ENCODE measurements around the gene PAQR9. TPM values are rescaled to one million over a fixed set of nuclear protein-coding genes. Genes with fewer than 3 reads are reported as not detected.

PAQR9 gene
- total RNA-seq, 1 donor, result not detected

DNA sequence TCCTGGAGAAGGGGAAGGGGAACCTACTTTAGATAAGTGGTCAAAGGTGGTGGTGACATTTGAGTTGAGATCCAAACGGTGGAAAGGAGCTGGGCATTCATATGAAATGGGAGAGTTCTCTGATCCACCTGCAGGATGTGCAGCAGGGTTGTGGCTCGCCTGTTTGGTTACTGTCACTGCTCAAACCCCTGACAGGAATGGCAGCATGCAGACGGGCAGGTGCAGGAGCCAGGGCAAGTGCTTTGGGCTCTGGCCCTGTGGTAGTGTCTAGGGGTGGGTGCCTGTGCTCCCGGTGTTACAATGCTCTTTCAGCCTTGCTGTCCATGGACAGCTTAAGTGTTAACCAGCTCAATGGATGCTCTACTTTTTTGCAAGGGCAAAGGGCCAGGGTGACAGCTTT, 18.5 kb downstream of the PAQR9 start:
- no peaks in the 10 kb centered on the region for H3K9me3 ChIP-seq (ENCODE audit: low read depth, low read length)
- TF ChIP-seq, protein P1, sequence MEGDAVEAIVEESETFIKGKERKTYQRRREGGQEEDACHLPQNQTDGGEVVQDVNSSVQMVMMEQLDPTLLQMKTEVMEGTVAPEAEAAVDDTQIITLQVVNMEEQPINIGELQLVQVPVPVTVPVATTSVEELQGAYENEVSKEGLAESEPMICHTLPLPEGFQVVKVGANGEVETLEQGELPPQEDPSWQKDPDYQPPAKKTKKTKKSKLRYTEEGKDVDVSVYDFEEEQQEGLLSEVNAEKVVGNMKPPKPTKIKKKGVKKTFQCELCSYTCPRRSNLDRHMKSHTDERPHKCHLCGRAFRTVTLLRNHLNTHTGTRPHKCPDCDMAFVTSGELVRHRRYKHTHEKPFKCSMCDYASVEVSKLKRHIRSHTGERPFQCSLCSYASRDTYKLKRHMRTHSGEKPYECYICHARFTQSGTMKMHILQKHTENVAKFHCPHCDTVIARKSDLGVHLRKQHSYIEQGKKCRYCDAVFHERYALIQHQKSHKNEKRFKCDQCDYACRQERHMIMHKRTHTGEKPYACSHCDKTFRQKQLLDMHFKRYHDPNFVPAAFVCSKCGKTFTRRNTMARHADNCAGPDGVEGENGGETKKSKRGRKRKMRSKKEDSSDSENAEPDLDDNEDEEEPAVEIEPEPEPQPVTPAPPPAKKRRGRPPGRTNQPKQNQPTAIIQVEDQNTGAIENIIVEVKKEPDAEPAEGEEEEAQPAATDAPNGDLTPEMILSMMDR (IDR thresholded peaks at IDR 0.05; ENCODE audit: extremely low read depth, low read depth, low read length), result no peak
- no peak for DNase-seq (ENCODE audit: insufficient read length, low spot score, missing footprints)
- no peak overlapping the region for H2AFZ ChIP-seq (ENCODE audit: low read length)
- no peak overlapping the region for H3K4me3 ChIP-seq (ENCODE audit: insufficient read depth, low read length)
- H3K4me1 ChIP-seq (ENCODE audit: insufficient read depth, low read length), result no peaks in the 10 kb centered on the region
- H3K36me3 ChIP-seq (ENCODE audit: insufficient read depth, low read length), result no peaks in the 10 kb centered on the region
- H3K27ac ChIP-seq (ENCODE audit: low read depth, low read length), result no peak overlapping the region
- no peaks in the 10 kb centered on the region for H4K20me1 ChIP-seq (ENCODE audit: insufficient read depth, low read length)
- no peaks in the 10 kb centered on the region for H3K79me2 ChIP-seq (ENCODE audit: insufficient read depth, low read length)
- H3K27me3 ChIP-seq (ENCODE audit: insufficient read depth, low read length), result no peaks in the 10 kb centered on the region
- H3K4me2 ChIP-seq (ENCODE audit: insufficient read depth, low read length), result no peak overlapping the region

DNA sequence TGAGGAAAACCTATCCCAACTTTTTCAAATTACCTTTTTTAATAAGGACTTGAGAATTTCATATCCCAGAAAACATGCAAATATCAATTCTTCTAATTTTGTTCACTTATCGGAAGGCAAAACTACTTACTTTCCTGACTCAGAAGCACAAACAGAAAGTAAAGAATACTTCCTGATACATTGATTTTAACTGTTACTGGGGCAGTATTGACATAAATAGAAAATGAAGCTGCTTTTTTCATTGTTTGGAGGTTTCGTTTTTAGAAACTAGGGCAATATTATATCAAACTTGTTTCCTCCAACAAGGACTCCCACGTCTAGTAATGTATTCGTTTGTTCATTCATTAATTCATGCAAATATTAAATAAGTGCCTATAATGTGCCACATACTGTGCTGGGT, 19.1 kb downstream of the PAQR9 start:
- no peak overlapping the region for H2AFZ ChIP-seq (ENCODE audit: low read length)
- TF ChIP-seq, protein P1 (IDR thresholded peaks at IDR 0.05; ENCODE audit: extremely low read depth, low read depth, low read length), result no peak
- H3K36me3 ChIP-seq (ENCODE audit: insufficient read depth, low read length), result no peaks in the 10 kb centered on the region

DNA sequence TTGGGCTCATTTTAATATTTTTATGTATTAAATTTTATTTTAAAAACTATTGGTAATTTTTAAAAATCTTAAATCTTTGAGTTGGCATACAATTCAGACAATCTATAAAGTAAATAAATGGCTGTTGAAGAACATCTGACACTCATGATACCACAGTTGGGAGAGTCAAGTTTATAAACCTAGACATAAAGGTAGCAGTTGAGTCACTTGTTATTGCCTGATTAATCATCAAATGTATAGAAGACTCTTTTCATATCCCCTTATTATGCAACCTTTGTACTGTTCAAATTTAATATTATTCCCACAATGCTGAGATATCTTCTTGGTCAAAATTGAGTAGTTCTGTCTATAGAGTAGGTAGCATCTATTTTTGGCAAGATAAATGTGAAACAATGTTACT, 19.6 kb downstream of the PAQR9 start:
- H3K4me3 ChIP-seq (ENCODE audit: insufficient read depth, low read length), result no peak overlapping the region
- DNase-seq (ENCODE audit: insufficient read length, low spot score, missing footprints), result no peak
- H3K4me2 ChIP-seq (ENCODE audit: insufficient read depth, low read length), result no peak overlapping the region
- no peaks in the 10 kb centered on the region for H3K4me1 ChIP-seq (ENCODE audit: insufficient read depth, low read length)
- H3K27ac ChIP-seq (ENCODE audit: low read depth, low read length), result no peak overlapping the region
- H3K79me2 ChIP-seq (ENCODE audit: insufficient read depth, low read length), result no peaks in the 10 kb centered on the region
- H4K20me1 ChIP-seq (ENCODE audit: insufficient read depth, low read length), result no peaks in the 10 kb centered on the region
- H3K36me3 ChIP-seq (ENCODE audit: insufficient read depth, low read length), result no peaks in the 10 kb centered on the region
- no peaks in the 10 kb centered on the region for H3K9me3 ChIP-seq (ENCODE audit: low read depth, low read length)
- no peaks in the 10 kb centered on the region for H3K27me3 ChIP-seq (ENCODE audit: insufficient read depth, low read length)
- TF ChIP-seq, protein P1 (IDR thresholded peaks at IDR 0.05; ENCODE audit: extremely low read depth, low read depth, low read length), result no peak
- H2AFZ ChIP-seq (ENCODE audit: low read length), result no peak overlapping the region

More for the DNA sequence above, 19.1 kb downstream of the PAQR9 start:
- Histone ChIP-seq H3K4me2 (ENCODE audit: insufficient read depth, low read length) (no peak overlapping the region), H3K27me3 (ENCODE audit: insufficient read depth, low read length) (no peaks in the 10 kb centered on the region), H3K4me3 (ENCODE audit: insufficient read depth, low read length) (no peak overlapping the region), H3K4me1 (ENCODE audit: insufficient read depth, low read length) (no peaks in the 10 kb centered on the region), H3K9me3 (ENCODE audit: low read depth, low read length) (no peaks in the 10 kb centered on the region), H4K20me1 (ENCODE audit: insufficient read depth, low read length) (no peaks in the 10 kb centered on the region), H3K79me2 (ENCODE audit: insufficient read depth, low read length) (no peaks in the 10 kb centered on the region), H3K27ac (ENCODE audit: low read depth, low read length) (no peak overlapping the region)
- DNase-seq (ENCODE audit: insufficient read length, low spot score, missing footprints), result no peak

DNA sequence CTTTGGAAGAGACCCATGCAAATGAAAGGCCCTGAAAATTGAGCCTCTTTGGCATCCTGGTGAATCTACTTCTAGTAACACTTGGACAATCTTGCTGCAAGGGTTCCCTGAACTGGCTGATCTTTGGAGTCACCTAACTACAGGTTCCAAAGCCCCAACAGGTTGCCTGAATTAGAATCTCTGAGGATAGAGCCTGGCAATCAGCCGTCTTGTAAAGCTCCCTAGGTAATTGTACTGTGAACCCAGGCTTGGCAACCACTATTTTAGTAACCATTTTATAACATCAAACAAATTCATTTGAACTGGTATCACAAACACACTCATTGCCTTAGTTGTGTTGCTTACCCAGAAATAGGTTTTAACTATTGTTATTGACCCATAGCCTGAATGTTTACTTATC, 20.1 kb downstream of the PAQR9 start:
- H3K4me3 ChIP-seq (ENCODE audit: insufficient read depth, low read length), result no peak overlapping the region
- TF ChIP-seq, protein P1 (IDR thresholded peaks at IDR 0.05; ENCODE audit: extremely low read depth, low read depth, low read length), result no peak
- no peaks in the 10 kb centered on the region for H3K79me2 ChIP-seq (ENCODE audit: insufficient read depth, low read length)
- H4K20me1 ChIP-seq (ENCODE audit: insufficient read depth, low read length), result no peaks in the 10 kb centered on the region
- H3K4me2 ChIP-seq (ENCODE audit: insufficient read depth, low read length), result no peak overlapping the region
- no peaks in the 10 kb centered on the region for H3K27me3 ChIP-seq (ENCODE audit: insufficient read depth, low read length)
- no peaks in the 10 kb centered on the region for H3K9me3 ChIP-seq (ENCODE audit: low read depth, low read length)
- DNase-seq (ENCODE audit: insufficient read length, low spot score, missing footprints), result no peak
- H3K4me1 ChIP-seq (ENCODE audit: insufficient read depth, low read length), result no peaks in the 10 kb centered on the region
- H2AFZ ChIP-seq (ENCODE audit: low read length), result no peak overlapping the region
- H3K27ac ChIP-seq (ENCODE audit: low read depth, low read length), result no peak overlapping the region
- H3K36me3 ChIP-seq (ENCODE audit: insufficient read depth, low read length), result no peaks in the 10 kb centered on the region

All from osteoblast (primary cell).